Dermis blood vessel endothelial cell (primary cell): ENCODE data around the gene NUDT9. TPM values are rescaled to one million over a fixed set of nuclear protein-coding genes. Genes with fewer than 3 reads are reported as not detected.
"Not testable (repeated sequence)": the region's sequence is repeated elsewhere in the genome, so short reads cannot be mapped to it uniquely, and the experiment has no call there.

ENCODE experiments used
- DNase-seq: peaks from one replicate; pipeline ENCODE4 v3.0.0; 2010
- total RNA-seq: library from RNA; depleted of rRNA; stranded (reverse); fragments of >200 nt; gene quantifications from 2 replicates; pipeline ENCODE4 v1.2.3, GENCODE V29; 2014

The NUDT9 gene
- total RNA-seq: 20.4 and 21.6 TPM in 2 replicates

- DNase-seq: peak; percentile 96
Observed at GRCh38 chr4:87422104-87423052, at the start of gene NUDT9. Gene NUDT9, plus strand, starts transcription at chr4:87422573. Its CDS starts 333 bp downstream, at chr4:87422906.

DNA sequence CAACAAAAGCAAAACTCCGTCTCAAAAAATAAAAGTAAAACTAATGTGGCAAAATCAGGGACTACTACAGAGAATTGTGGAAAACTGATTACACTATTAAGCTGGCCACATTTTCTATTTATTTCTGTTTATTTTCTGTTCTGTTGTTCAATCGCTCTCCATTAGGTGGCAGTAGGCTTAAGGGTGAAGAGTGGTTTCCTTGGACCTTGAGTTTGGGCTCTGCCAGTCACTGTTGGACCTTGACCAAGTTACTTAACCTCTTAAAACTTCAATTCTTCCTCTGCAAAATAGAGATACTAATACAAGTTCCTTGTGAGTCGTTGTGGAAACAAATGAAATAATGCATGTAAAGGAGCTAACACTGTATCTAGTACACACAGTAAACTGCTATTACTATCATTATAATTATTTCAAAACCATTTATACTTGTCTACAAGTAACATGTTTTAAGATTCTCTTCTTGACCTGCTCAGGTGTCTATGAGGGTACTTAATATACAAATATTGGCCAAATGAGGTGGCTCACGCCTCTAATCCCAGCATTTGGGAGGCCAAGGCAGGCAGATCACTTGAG lies 46.6 kb upstream of the NUDT9 start:
- DNase-seq: peak; percentile 74

DNA sequence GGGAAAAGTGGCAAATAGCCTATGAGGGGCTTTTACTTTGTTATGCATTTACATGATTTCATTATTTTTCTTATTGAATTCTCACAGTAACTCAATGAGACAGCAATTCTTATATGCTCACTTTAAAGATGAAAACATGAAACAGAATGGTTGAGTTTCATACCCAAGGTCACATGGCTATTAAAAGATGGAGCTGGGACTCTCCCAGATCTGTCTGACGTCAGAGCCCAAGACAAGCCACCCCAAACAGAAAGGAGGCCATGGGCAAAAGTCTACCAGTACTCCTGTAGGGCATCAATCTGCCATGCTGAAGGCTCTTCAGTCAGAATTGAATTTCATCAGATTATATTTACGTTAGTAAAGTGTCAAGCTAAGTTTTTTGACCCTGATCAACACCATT lies 44.6 kb upstream of the NUDT9 start:
- DNase-seq: no peak

DNA sequence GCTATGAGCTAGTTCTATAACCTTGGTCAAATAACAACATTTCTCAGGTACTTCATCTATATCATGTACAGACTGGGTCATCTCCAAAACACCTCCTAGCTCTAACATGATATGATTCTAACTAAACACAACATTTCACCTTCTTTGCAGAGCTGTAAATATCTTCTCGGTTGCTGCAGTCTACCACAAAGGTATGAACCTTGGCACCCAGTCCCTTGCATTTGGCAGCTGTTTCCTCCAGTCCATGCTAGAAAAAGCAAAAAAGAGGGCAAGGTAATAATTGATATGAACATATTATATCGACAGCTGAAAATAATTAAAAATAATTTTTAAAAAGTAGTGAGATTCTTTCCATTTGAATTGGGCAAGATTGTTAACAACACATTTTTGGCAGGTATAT lies 40.3 kb upstream of the NUDT9 start:
- no peak for DNase-seq

DNA sequence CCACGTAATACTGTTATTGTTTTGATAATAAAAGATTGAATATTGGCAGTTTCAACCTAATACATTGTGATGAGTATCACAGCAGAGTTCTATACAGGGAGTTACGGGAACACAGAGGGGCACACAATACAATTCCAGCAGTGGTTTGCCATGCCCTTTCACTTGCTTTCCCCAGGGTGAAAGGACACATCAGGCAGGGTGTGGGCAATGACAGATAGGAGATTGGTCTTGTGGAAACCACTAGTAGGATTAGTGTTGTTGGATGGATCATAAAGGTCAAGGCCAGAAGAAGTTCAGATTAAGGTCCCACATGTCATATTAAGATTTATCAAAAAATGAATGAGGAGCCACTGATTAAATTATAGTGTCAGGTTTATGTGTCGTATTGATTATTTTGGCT lies 39.4 kb upstream of the NUDT9 start:
- no peak for DNase-seq

GRCh38 chr4:87384466-87385132 lies 37.8 kb upstream of the NUDT9 start:
- DNase-seq: not testable (repeated sequence)

DNA sequence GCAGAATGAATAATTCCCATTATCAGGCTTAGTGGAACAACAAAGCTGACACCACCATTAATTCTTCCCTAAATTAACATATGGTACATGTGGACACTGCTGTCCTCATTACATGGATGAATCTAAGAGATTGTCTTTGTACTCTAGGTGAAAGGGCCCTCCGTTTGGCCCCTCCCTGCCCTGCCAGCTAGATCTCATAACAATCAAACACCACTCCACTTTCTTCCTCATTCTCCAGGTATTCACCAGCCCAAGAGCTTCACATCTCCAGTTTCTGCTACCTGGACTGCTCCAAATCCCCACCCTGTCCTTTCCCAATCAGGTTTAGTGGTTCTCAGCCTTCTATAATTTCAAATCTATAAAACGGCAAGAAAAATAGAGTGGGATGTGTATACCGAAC lies 35.1 kb upstream of the NUDT9 start:
- DNase-seq: no peak

DNA sequence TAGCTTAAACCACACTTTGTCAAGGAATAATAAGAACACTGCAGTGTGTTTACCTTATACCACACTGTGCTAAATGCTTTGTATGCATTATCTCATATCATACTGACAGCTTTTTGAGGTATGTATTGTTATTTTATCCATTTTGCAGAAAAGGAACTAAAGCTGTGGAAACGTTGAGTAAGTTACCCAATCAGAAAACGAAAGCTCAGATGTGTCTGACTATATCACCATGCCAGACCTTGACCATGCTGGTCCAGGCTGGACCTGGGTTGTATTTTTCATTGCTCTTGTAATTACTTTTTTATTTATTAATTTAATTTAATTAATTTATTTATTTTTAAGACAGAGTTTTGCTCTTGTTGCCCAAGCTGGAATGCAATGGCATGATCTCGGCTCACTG lies 33.5 kb upstream of the NUDT9 start:
- DNase-seq: no peak

- not testable (repeated sequence) for DNase-seq
Observed at GRCh38 chr4:87390055-87390454, 32.3 kb upstream of the NUDT9 start.

DNA sequence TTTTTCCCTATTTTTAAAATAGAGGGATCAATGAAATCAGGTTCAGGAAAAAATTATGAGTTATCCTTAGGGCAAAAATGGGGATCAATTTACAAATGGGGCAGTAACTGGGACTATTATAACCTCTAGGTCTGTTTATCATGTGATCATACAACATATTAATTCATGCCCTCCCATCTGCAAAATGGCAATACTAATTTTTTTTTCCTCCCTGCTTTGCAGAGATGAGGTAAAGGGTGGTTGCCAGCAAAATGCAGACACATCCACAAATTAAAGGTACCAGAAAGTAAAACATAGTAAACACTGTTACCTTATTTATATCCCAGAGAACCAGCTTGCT lies 31.9 kb upstream of the NUDT9 start:
- no peak for DNase-seq

DNA sequence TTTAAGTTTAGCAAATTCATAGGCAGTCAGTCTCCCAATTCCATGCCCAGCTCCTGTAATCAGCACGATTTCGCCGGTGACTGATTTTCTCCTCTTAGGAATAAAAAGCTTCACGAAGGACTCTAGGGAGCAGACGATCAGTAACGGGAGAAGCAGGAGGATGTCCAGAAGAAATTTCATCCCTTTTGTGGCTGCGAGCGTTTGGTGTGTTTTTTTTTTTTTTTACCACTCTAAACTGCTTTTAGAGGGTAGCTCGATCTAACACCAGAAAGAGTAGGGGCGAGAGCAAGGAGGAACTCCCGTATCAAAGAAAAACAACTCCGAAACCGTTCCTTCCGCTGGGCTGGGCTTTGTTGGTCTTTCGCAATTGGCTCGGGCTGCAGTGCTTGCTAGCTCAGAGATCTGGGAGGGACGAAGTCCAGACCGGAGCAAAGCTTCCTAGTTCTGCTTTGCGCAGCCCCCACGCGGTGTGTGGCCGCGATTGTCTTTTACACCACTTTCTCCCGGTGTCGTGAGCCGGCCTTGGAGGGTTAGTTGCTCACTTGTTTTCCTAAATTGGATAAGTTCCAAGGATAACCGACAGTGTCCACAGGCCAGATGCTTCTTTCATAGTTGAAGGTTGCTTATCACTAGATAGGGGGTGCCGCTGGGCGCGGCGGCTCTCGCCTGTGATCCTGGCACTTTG lies 31.3 kb upstream of the NUDT9 start, which contains the start of gene HSD17B11:
TSS of gene HSD17B11 (minus strand) at position 298 of the 685 bp plus-strand sequence. CDS start at position 180, 118 bp downstream.
- DNase-seq: peak; percentile 93

DNA sequence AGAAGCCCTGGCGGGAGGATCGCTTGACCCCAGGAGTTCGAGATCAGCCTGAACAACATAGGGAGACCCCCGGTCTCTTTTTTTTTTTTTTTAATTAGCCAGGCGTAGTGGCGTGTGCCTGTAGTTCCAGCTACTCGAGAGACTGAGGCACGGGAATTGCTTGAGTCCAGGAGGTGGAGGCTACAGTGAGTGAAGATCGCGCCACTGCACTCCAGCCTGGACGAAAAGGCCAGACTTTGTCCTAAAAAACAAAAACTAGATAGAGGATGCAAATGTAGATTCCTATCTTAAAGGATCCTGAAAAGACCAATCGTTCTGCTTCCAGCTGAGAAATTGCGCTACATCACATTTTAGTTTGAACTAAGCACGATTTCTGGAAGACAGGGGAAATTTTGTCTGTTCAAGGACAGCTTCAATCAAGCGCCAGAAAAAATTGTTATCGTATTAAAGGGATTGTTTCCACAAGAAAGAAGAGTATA lies 30.8 kb upstream of the NUDT9 start:
- DNase-seq: no peak

DNA sequence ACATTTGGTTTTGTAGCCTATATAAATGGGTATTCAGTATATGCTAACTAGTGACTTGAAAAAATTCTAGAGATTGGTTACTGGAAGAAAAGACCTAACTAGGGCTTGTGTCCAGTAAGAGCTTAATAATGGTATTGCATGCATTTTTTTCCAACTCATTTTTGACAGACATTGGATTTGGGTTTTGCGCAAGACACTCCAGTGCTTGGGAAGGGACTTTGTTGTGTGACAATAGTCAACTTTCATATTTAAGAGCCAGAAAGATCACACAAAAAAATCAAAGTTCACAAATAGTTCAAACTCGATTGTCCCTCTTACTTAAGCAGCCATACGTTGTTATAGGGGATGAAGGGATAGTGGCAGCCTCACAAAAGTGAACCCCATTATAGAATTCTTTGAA lies 30.2 kb upstream of the NUDT9 start:
- DNase-seq: no peak

GRCh38 chr4:87395073-87395472 lies 27.3 kb upstream of the NUDT9 start:
- not testable (repeated sequence) for DNase-seq

DNA sequence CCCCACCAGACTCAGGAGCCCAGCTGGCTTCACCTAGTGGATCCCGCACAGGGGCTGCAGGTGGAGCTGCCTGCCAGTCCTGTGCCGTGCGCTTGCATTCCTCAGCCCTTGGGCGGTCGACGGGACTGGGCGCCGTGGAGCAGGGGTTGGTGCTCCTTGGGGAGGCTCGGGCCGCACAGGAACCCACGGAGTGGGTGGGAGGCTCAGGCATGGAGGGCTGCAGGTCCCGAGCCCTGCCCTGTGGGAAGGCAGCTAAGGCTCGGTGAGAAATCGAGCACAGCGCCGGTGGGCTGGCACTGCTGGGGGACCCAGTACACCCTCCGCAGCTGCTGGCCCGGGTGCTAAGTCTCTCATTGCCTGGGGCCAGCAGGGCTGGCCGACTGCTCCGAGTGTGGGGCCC lies 26.5 kb upstream of the NUDT9 start:
- not testable (repeated sequence) for DNase-seq

GRCh38 chr4:87399148-87399547 lies 23.2 kb upstream of the NUDT9 start:
- no peak for DNase-seq

DNA sequence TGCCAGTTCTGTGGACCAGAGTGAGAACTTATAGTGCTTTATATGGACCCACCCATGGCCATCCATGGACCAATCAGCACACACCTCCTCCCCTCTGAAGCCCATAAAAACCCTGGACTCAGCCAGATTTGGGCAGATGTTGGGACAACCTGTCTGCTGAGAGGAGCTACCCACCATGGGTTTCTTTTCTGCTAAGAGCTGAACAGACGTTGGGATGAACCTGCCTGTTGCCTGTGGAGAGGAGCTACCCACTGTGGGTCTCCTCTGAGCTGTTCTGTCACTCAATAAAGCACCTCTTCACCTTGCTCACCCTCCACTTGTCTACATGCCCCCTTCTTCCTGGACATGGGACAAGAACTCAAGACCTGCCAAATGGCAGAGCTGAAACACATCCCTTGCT lies 22.4 kb upstream of the NUDT9 start:
- DNase-seq: no peak

GRCh38 chr4:87403732-87404131 lies 18.6 kb upstream of the NUDT9 start:
- not testable (repeated sequence) for DNase-seq

DNA sequence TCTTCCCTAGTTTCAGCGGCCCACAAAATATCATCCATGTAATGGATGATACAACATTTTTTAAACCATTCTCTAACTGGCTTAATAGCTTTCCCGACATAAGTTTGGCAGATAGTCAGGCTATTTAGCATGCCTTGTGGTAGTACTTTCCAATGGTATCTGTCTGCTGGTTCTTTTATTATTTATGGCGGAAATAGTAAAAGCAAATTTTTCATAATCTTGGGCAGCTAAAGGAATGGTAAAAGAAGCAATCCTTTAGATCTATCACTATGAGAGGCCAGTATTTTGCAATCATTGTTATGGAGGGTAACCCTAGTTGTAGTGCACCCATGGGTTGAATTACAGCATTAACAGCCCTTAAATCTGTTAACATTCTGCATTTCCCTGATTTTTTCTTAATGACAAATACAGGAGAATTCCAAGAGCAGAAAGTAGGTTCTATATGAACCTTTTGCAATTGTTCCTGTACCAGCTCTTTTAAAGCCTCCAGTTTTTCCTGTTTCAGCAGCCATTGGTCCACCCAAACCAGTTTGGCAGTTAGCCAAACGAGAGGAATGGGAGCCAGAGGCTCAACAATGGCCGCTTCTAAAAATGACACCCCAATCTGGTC lies 17.1 kb upstream of the NUDT9 start:
- DNase-seq: no peak

- DNase-seq: no peak
Observed at GRCh38 chr4:87406462-87406861, 15.9 kb upstream of the NUDT9 start.

DNA sequence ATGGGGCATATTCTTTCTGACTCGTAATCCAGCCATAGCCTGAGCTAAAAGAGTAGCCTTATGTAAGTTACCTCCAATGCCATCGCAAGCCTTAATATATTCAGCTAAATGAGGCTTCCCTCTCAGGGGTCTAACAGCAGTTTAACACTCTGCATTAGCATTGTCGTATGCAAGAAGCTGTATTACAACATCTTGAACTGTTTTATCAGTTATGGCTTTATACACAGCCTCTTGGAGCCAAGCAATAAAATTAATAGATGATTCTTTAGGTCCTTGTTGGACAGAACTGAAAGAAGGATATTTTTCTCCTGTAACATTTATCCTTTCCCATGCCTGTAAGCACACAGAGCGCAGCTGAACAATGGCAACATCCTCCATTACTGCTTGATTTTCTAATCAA lies 15.5 kb upstream of the NUDT9 start:
- DNase-seq: not testable (repeated sequence)

GRCh38 chr4:87409420-87409939 lies 12.9 kb upstream of the NUDT9 start:
- peak; percentile 34 for DNase-seq
